Activated CD8-positive, alpha-beta T cell treated with anti-CD3 and anti-CD28 coated beads, Interleukin-2, amount 10 ng/mL, durations not matched to agents 7 days and 5 days (primary cell): Measurements from ENCODE around the gene PTGER1. TPM values are rescaled to one million over a fixed set of nuclear protein-coding genes. Genes with fewer than 3 reads are reported as not detected.
"Not testable (repeated sequence)": the region's sequence is repeated elsewhere in the genome, so short reads cannot be mapped to it uniquely, and the experiment has no call there.

Source experiments
- ATAC-seq: fragments of 150-1000 bp; cut with Tn5 transposase; one replicate; pipeline ENCODE4 v1.10.0; 2021; ENCODE audit warnings: moderate library complexity
- CTCF ChIA-PET: fragments of 350-600 bp; sonication (Branson Sonifier 250); formaldehyde crosslinking; loops from one replicate; lab custom pipeline; 2021; ENCODE audit warnings: antibody characterized with exemption; lab: Charles Lee
- POLR2A ChIA-PET: fragments of 350-600 bp; sonication (Branson Sonifier 250); formaldehyde crosslinking; loops from one replicate; lab custom pipeline; 2021; ENCODE audit warnings: antibody characterized with exemption; lab: Charles Lee
- DNase-seq: peaks from one replicate; pipeline ENCODE4 v3.0.0-alpha.2; 2020
- H3K27ac Mint-ChIP-seq: one replicate; pipeline ENCODE4 v1.8.0; 2021; ENCODE audit warnings: mild to moderate bottlenecking, mixed read lengths
- H3K27me3 Mint-ChIP-seq: one replicate; pipeline ENCODE4 v1.8.0; 2021; ENCODE audit warnings: low read depth, mixed read lengths
- H3K36me3 Mint-ChIP-seq: one replicate; pipeline ENCODE4 v1.8.0; 2021; ENCODE audit warnings: low read depth, mixed read lengths
- H3K4me1 Mint-ChIP-seq: one replicate; pipeline ENCODE4 v1.8.0; 2021; ENCODE audit warnings: low read depth, mixed read lengths
- H3K4me3 Mint-ChIP-seq: one replicate; pipeline ENCODE4 v1.8.0; 2021; ENCODE audit warnings: mild to moderate bottlenecking, mixed read lengths
- H3K9me3 Mint-ChIP-seq: one replicate; pipeline ENCODE4 v1.8.0; 2022; ENCODE audit warnings: mixed read lengths; ENCODE audit not compliant: insufficient read depth
- total RNA-seq, 2 experiments: library from RNA; stranded (reverse); gene quantifications; one replicate each; pipeline ENCODE4 v1.2.3, GENCODE V29; 2021

Gene PTGER1
- total RNA-seq, 2 experiments from 2014 or later, result 0.32 to 0.44 TPM

DNA sequence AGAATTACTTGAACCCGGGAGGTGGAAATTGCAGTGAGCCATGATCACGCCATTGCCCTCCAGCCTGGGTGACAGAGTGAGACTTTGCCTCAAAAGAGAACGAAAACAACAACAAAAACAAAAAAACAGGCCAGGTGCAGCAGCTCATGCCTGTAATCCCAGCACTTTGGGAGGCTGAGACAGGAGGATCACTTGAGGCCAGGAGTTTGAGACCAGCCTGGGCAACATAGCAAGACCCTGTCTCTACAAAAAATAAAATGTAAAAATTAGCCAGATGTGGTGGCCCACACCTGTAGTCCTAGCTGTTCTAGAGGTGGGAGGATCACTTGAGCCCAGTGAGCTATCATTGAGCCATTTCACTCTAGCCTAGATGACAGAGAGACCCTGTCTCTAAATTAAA, 22.9 kb downstream of the PTGER1 start:
- POLR2A ChIA-PET, ATAC-seq, DNase-seq, H3K4me3 Mint-ChIP-seq, H3K27me3 Mint-ChIP-seq, H3K4me1 Mint-ChIP-seq, H3K9me3 Mint-ChIP-seq, H3K27ac Mint-ChIP-seq: not testable (repeated sequence)
- CTCF ChIA-PET, result interaction anchor here (1.3 kb wide), 1 partner anchor 28 kb away, joined by 4 read pairs; no protein-coding TSS in a partner anchor
- H3K36me3 Mint-ChIP-seq, result peaks cover 62% of the 10 kb centered on the region

GRCh38 chr19:14450876-14451275, 24.3 kb downstream of the PTGER1 start:
- H3K9me3 Mint-ChIP-seq, result no peaks in the 10 kb centered on the region
- H3K27ac Mint-ChIP-seq, result no peak overlapping the region
- CTCF ChIA-PET, result no interaction called here
- ATAC-seq, result no peak
- H3K36me3 Mint-ChIP-seq, result peaks cover 67% of the 10 kb centered on the region
- H3K27me3 Mint-ChIP-seq, result no peaks in the 10 kb centered on the region
- no peak for DNase-seq
- peaks cover 7% of the 10 kb centered on the region for H3K4me1 Mint-ChIP-seq
- POLR2A ChIA-PET, result no interaction called here
- no peak overlapping the region for H3K4me3 Mint-ChIP-seq

DNA sequence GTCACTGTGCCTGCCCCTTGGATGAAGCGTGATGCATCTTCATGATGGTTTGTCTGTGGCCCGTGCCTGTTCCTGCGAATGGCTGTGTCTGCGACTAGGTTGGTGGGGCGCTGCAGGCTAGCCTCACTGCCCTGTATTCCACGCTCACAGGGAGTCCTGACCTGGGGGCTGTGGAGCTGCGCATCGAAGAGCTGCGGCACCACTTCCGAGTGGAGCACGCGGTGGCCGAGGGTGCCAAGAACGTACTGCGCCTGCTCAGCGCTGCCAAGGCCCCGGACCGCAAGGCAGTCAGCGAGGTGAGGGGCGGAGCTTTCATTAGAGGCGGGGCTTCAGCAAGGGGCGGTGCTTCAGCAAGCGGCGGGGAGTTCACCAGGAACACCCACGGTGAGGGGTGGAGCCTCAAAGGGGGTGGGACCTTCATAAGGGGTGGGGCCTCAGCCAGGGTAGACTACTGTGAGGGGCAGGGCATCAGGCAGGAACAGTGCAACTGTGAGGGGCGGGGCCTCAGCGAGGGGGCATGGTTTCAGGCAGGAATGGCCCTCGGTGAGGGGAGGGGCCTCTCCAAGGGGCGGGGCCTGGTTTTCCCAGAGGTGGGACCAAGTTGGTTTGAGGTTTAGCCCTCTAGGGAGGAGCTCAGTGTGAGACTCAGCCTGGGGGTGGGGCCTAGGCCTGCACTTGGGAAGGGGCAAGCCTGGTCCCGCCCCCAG, 24.8 kb downstream of the PTGER1 start:
- peak; percentile 76 for DNase-seq
- peaks cover 66% of the 10 kb centered on the region for H3K36me3 Mint-ChIP-seq
- no peaks in the 10 kb centered on the region for H3K27me3 Mint-ChIP-seq
- POLR2A ChIA-PET, result interaction anchor here (0.9 kb wide), 1 partner anchor 40 kb away, joined by 3 read pairs; no protein-coding TSS in a partner anchor
- CTCF ChIA-PET, result no interaction called here
- peaks cover 7% of the 10 kb centered on the region for H3K4me1 Mint-ChIP-seq
- ATAC-seq, result peak; percentile 93
- no peak overlapping the region for H3K27ac Mint-ChIP-seq
- H3K4me3 Mint-ChIP-seq, result no peak overlapping the region
- H3K9me3 Mint-ChIP-seq, result no peaks in the 10 kb centered on the region

GRCh38 chr19:14449321-14449720, 25.8 kb downstream of the PTGER1 start:
- peaks cover 67% of the 10 kb centered on the region for H3K36me3 Mint-ChIP-seq
- peaks cover 8% of the 10 kb centered on the region for H3K4me1 Mint-ChIP-seq
- H3K27me3 Mint-ChIP-seq, result no peaks in the 10 kb centered on the region
- ATAC-seq (no peak), DNase-seq (no peak)
- ChIA-PET CTCF (no interaction called here), POLR2A (no interaction called here)
- no peaks in the 10 kb centered on the region for H3K9me3 Mint-ChIP-seq
- H3K27ac Mint-ChIP-seq, result no peak overlapping the region
- H3K4me3 Mint-ChIP-seq, result no peak overlapping the region

DNA sequence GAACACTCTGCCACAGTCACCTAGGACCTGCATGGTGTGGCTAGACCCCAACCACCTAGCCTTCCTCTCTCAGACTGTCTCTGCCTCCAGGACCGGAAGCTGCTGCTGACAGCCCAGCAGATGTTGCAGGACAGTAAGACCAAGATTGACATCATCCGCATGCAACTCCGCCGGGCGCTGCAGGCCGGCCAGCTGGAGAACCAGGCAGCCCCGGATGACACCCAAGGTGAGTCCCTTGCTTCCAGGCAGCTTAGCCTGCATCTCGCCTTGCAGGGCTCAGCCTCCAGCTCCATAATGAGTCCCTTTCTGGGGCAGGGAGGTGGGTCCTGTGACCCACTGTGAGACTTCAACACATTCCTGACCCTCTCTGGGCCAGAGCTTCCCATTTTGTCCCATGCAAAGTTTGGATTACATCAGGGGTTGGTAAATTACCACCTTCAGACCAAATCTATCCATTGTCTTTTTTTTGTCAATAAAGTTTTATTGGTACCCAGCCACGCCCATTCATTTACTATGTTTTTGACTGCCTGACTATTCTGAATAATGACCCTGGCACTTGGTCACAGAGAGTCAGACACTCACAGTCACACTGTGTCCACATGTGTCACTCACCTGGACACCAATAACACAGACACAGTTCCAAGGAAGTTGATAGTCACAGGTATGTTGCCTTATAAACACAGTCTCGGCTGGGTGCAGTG, 28.7 kb downstream of the PTGER1 start:
- CTCF ChIA-PET, result interaction anchor here (1.5 kb wide), 1 partner anchor 14 kb away, joined by 4 read pairs; no protein-coding TSS in a partner anchor
- Mint-ChIP-seq H3K4me1 (peaks cover 15% of the 10 kb centered on the region), H3K9me3 (no peaks in the 10 kb centered on the region), H3K4me3 (no peak overlapping the region), H3K27me3 (no peaks in the 10 kb centered on the region), H3K36me3 (peaks cover 69% of the 10 kb centered on the region), H3K27ac (no peak overlapping the region)
- POLR2A ChIA-PET, result no interaction called here
- ATAC-seq (no peak), DNase-seq (no peak)

DNA sequence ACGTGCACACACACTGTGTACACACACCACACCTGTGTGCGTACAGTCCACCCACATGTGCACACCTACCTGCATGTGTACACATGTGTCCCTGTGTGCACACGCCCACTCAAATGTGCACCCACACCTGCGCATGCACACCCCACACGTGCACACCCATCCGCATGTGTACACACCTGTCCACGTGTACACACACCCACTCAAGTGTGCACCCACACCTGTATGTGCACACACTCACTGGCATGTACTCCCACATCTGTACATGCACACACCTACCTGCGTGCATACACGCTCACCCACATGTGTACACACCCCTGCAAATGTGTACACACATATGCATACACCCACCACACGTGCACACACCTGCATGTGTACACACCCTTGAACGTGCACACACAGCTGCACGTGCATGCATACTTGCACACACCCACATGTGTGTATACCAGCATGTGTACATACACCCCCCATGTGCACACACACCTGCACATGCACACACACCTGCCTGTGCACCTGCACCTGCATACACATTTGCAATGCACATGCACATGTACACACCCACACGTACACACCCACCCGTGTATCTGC, 31.4 kb downstream of the PTGER1 start:
- H3K27me3 Mint-ChIP-seq, result no peaks in the 10 kb centered on the region
- no peak overlapping the region for H3K27ac Mint-ChIP-seq
- no peak overlapping the region for H3K4me3 Mint-ChIP-seq
- H3K9me3 Mint-ChIP-seq, result no peaks in the 10 kb centered on the region
- CTCF ChIA-PET, result no interaction called here
- no peak for ATAC-seq
- POLR2A ChIA-PET, result no interaction called here
- peaks cover 32% of the 10 kb centered on the region for H3K4me1 Mint-ChIP-seq
- DNase-seq, result no peak
- peaks cover 61% of the 10 kb centered on the region for H3K36me3 Mint-ChIP-seq

DNA sequence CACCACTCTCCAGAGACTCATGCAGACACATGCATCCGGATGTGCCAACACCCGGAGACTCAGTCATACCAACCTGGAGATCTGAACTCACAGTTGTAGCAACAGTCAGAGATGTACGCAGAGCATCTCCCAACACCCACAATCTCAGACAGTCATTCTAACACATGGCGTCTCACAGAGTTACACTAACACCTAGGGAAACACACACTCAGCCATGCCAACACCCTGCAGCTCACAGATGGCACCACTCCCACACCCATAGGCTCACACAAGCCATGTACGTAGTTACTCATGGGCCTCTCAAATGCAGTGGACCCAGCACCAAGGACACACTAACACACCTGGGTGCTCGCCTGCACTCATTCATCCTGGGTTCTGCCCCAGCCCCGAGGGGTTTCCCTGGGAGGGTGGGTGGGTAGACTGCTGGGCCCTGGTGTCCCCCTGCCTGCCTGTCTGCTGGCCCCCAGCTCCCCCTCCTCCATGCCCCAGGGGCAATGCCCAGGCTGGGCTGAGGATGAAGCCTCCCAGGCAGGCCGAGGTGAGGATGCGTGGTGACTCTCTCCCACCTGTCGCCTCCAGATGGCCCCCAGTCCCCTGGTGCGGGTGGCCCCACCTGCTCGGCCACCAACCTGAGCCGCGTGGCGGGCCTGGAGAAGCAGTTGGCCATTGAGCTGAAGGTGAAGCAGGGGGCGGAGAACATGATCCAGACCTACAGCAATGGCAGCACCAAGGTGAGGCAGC, 32.1 kb downstream of the PTGER1 start:
- peaks cover 57% of the 10 kb centered on the region for H3K36me3 Mint-ChIP-seq

DNA sequence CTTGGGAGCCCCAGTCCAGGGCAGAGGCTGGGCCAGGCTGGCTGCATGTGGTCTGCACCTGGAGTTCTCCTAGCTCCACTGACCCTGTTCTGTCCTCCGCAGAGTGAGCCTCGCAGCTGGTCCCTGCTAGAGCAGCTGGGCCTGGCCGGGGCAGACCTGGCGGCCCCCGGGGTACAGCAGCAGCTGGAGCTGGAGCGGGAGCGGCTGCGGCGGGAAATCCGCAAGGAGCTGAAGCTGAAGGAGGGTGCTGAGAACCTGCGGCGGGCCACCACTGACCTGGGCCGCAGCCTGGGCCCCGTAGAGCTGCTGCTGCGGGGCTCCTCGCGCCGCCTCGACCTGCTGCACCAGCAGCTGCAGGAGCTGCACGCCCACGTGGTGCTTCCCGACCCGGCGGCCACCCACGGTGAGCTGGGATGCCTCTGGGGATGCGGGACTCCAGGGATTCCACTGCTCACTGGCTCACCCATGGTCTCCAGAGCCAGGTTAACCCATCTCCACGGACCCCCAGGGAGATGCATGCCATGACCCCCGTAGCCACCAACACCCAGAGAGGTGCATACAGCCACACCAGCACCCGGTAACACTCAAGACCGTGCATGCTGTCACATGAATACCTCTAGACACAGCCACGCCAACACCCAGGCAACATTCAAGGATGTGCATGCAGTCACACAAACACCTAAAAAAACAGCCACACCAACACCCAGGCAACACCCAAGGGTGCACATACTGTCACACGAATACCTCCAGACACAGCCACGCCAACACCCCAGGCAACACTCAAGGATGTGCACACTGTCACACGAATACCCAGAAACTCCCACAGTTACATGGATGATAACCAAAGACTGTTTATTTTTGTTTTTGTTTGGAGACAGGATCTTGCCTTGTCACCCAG, 33.9 kb downstream of the PTGER1 start:
- Mint-ChIP-seq H3K4me1 (peaks cover 44% of the 10 kb centered on the region), H3K27ac (peak overlapping the region; percentile 63), H3K9me3 (no peaks in the 10 kb centered on the region), H3K4me3 (peak overlapping the region; percentile 93), H3K27me3 (no peaks in the 10 kb centered on the region), H3K36me3 (peaks cover 48% of the 10 kb centered on the region)
- ATAC-seq (no peak), DNase-seq (no peak)
- CTCF ChIA-PET, result interaction anchor here (2.7 kb wide), 1 partner anchor 305 kb away, joined by 11 read pairs; the partner anchor contains the start of gene ASF1B
- POLR2A ChIA-PET, result interaction anchor here (0.6 to 1.6 kb wide), 3 partner anchors 16 to 305 kb away, joined by 3 to 4 read pairs (median 3); partner anchors contain the start of gene ASF1B

More for the DNA sequence above, 32.1 kb downstream of the PTGER1 start:
- H3K4me3 Mint-ChIP-seq, result no peak overlapping the region
- no peak for ATAC-seq
- no peaks in the 10 kb centered on the region for H3K27me3 Mint-ChIP-seq
- POLR2A ChIA-PET, result no interaction called here
- no peak for DNase-seq
- CTCF ChIA-PET, result interaction anchor here (1.2 kb wide), 1 partner anchor 307 kb away, joined by 3 read pairs; the partner anchor contains the start of gene ASF1B
- H3K9me3 Mint-ChIP-seq, result no peaks in the 10 kb centered on the region
- H3K4me1 Mint-ChIP-seq, result peaks cover 38% of the 10 kb centered on the region
- peak overlapping the region; percentile 28 for H3K27ac Mint-ChIP-seq

- H3K27ac Mint-ChIP-seq, result peak overlapping the region; percentile 93
- ATAC-seq (peak; percentile 99), DNase-seq (peak; percentile 88)
- H3K4me1 Mint-ChIP-seq, result peaks cover 48% of the 10 kb centered on the region
- peak overlapping the region; percentile 93 for H3K4me3 Mint-ChIP-seq
- CTCF ChIA-PET, result interaction anchor here (1.0 to 2.7 kb wide), 6 partner anchors 19 to 303 kb away, joined by 3 to 11 read pairs (median 5); partner anchors contain the start of gene ASF1B
- no peaks in the 10 kb centered on the region for H3K9me3 Mint-ChIP-seq
- no peaks in the 10 kb centered on the region for H3K27me3 Mint-ChIP-seq
- peaks cover 44% of the 10 kb centered on the region for H3K36me3 Mint-ChIP-seq
- POLR2A ChIA-PET, result interaction anchor here (1.0 to 3.1 kb wide), 5 partner anchors 10 to 32 kb away, joined by 3 to 9 read pairs (median 3); no protein-coding TSS in a partner anchor
Measured at GRCh38 chr19:14440049-14440448, 35.1 kb downstream of the PTGER1 start.

DNA sequence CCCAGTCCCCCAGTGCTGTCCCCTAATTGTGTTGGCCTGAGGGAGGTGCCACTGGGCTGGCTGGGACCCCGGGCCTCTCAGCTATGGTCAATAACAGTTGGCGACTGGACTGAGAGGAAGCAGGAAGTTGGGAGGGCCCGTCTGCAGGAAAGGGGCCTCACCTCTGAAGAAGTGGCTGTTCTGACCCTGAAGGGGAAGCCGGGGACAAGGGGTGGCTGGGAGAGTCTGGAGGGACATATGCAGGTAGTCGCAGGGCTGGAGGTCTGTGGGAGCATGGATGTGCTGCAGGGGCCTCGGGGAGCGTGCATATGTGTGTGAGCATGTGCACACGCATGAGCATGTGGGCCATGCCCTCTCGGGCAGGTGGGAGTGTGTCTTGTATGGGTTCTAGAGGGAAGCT, 36.1 kb downstream of the PTGER1 start:
- H3K4me3 Mint-ChIP-seq, result peak overlapping the region; percentile 93
- ATAC-seq (no peak), DNase-seq (no peak)
- peaks cover 38% of the 10 kb centered on the region for H3K36me3 Mint-ChIP-seq
- H3K27ac Mint-ChIP-seq, result peak overlapping the region; percentile 77
- H3K9me3 Mint-ChIP-seq, result no peaks in the 10 kb centered on the region
- peaks cover 57% of the 10 kb centered on the region for H3K4me1 Mint-ChIP-seq
- CTCF ChIA-PET, result interaction anchor here (0.5 to 2.7 kb wide), 11 partner anchors 21 to 1556 kb away, joined by 3 to 11 read pairs (median 4); partner anchors contain the start of gene ASF1B
- POLR2A ChIA-PET, result interaction anchor here (1.0 to 3.1 kb wide), 5 partner anchors 9 to 31 kb away, joined by 3 to 9 read pairs (median 4); no protein-coding TSS in a partner anchor
- H3K27me3 Mint-ChIP-seq, result no peaks in the 10 kb centered on the region
